Hepatocyte (in vitro differentiated cells): ENCODE measurements around the gene SSC5D. TPM values are rescaled to one million over a fixed set of nuclear protein-coding genes. Genes with fewer than 3 reads are reported as not detected.

Experiments
- DNase-seq: peaks from one replicate; pipeline ENCODE4 v3.0.0-alpha.2; 2016; ENCODE audit warnings: low spot score
- H2AFZ ChIP-seq: fragments of 200-600 bp; sonication (generic); 2 replicates; pipeline ENCODE4 v1.6.0; 2016; ENCODE audit warnings: antibody characterized with exemption, mild to moderate bottlenecking
- H3K27ac ChIP-seq: fragments of 200-600 bp; sonication (generic); 2 replicates; pipeline ENCODE4 v1.5.1; 2016; ENCODE audit warnings: mild to moderate bottlenecking
- H3K27me3 ChIP-seq: fragments of 200-600 bp; sonication (generic); 2 replicates; pipeline ENCODE4 v1.6.1; 2016
- H3K36me3 ChIP-seq: fragments of 200-600 bp; sonication (generic); replicated peaks from 2 replicates; pipeline ENCODE4 v1.5.1; 2016; ENCODE audit warnings: low read depth; ENCODE audit not compliant: insufficient read depth
- H3K4me1 ChIP-seq: fragments of 200-600 bp; sonication (generic); 2 replicates; pipeline ENCODE4 v1.5.1; 2016; ENCODE audit warnings: mild to moderate bottlenecking, moderate library complexity; ENCODE audit not compliant: insufficient read depth
- H3K4me2 ChIP-seq: fragments of 200-600 bp; sonication (generic); 2 replicates; pipeline ENCODE4 v1.6.0; 2016
- H3K4me3 ChIP-seq: fragments of 200-600 bp; sonication (generic); 2 replicates; pipeline ENCODE4 v1.5.1; 2016; ENCODE audit warnings: mild to moderate bottlenecking
- H3K79me2 ChIP-seq: fragments of 200-600 bp; sonication (generic); 2 replicates; pipeline ENCODE4 v1.6.0; 2017; ENCODE audit warnings: mild to moderate bottlenecking
- H3K9me2 ChIP-seq: fragments of 200-600 bp; sonication (generic); replicated peaks from 2 replicates; pipeline ENCODE4 v1.6.0; 2017; ENCODE audit warnings: mild to moderate bottlenecking; ENCODE audit not compliant: insufficient read depth
- H3K9me3 ChIP-seq: fragments of 200-600 bp; sonication (generic); 2 replicates; pipeline ENCODE4 v1.5.1; 2016; ENCODE audit warnings: low read depth, mild to moderate bottlenecking
- H4K20me1 ChIP-seq: fragments of 200-600 bp; sonication (generic); 2 replicates; pipeline ENCODE4 v1.6.0; 2016; ENCODE audit warnings: mild to moderate bottlenecking; ENCODE audit not compliant: insufficient read depth, poor library complexity, severe bottlenecking
- EZH2 ChIP-seq: fragments of 200-600 bp; sonication (generic); IDR thresholded peaks from 2 replicates; pipeline ENCODE4 v1.6.1; 2016; ENCODE audit warnings: antibody characterized with exemption, mild to moderate bottlenecking, borderline replicate concordance
- EZH2phosphoT487 ChIP-seq: fragments of 200-600 bp; sonication (generic); IDR thresholded peaks from one replicate; pipeline ENCODE4 v1.6.1; 2018; ENCODE audit warnings: antibody characterized with exemption, mild to moderate bottlenecking, low read depth, moderate library complexity; ENCODE audit not compliant: unreplicated experiment, severe bottlenecking
- WGBS: methylation state at CpG from one replicate; pipeline ENCODE4 v1.1.6; 2016; ENCODE audit warnings: low lambda C conversion rate; ENCODE audit errors: missing lambda C conversion rate; 5-methylcytosine and 5-hydroxymethylcytosine counted together
- polyA plus RNA-seq: library from polyadenylated mRNA; unstranded; fragments of >200 nt; fragmentation: Nextera tagmentation; extraction: Ambion mirVana; gene quantifications from 2 replicates; pipeline ENCODE4 v1.2.1, GENCODE V29; 2016
- total RNA-seq: library from RNA; depleted of rRNA; stranded (reverse); fragments of >200 nt; gene quantifications from 2 replicates; pipeline ENCODE4 v1.2.3, GENCODE V29; 2014
- TF ChIP-seq, protein P1 (sequence below): fragments of 200-600 bp; sonication (generic); IDR thresholded peaks from 2 replicates; pipeline ENCODE4 v1.5.1; 2016; ENCODE audit warnings: antibody characterized with exemption, mild to moderate bottlenecking; ENCODE audit not compliant: poor library complexity

SSC5D gene
- total and polyA plus RNA-seq, 2 experiments from 2014 or later, result 0.80 to 5.1 TPM

DNA sequence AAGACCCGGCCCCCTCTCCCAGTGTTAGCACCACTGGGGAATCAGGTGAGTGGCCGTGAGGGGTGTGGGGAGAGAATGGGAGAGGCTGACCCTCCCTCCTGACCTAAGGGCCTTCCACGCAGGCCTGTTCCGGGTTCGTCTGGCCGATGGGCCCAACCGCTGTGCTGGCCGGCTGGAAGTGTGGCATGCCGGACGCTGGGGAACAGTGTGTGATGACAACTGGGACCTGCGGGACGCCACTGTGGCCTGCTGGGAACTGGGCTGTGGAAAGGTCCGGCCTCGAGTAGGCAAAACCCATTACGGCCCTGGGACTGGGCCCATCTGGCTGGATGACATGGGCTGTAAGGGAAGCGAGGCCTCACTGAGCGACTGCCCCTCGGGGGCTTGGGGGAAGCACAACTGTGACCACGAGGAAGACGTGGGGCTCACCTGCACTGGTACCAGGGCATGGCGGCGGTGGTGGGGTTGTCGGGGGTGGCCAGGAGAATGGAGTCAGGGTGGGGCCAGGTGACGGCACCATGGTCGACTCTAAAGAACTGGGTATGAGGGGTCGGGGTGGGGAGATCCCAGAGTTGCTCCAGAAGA, 12.2 kb downstream of the SSC5D start:
- TF ChIP-seq, protein P1, sequence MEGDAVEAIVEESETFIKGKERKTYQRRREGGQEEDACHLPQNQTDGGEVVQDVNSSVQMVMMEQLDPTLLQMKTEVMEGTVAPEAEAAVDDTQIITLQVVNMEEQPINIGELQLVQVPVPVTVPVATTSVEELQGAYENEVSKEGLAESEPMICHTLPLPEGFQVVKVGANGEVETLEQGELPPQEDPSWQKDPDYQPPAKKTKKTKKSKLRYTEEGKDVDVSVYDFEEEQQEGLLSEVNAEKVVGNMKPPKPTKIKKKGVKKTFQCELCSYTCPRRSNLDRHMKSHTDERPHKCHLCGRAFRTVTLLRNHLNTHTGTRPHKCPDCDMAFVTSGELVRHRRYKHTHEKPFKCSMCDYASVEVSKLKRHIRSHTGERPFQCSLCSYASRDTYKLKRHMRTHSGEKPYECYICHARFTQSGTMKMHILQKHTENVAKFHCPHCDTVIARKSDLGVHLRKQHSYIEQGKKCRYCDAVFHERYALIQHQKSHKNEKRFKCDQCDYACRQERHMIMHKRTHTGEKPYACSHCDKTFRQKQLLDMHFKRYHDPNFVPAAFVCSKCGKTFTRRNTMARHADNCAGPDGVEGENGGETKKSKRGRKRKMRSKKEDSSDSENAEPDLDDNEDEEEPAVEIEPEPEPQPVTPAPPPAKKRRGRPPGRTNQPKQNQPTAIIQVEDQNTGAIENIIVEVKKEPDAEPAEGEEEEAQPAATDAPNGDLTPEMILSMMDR, result no peak
- TF ChIP-seq EZH2 (no peak), EZH2phosphoT487 (no peak)
- H4K20me1 ChIP-seq, result no peaks in the 10 kb centered on the region
- 96% methylated on average over 23 of the region's 26 CpGs for WGBS

DNA sequence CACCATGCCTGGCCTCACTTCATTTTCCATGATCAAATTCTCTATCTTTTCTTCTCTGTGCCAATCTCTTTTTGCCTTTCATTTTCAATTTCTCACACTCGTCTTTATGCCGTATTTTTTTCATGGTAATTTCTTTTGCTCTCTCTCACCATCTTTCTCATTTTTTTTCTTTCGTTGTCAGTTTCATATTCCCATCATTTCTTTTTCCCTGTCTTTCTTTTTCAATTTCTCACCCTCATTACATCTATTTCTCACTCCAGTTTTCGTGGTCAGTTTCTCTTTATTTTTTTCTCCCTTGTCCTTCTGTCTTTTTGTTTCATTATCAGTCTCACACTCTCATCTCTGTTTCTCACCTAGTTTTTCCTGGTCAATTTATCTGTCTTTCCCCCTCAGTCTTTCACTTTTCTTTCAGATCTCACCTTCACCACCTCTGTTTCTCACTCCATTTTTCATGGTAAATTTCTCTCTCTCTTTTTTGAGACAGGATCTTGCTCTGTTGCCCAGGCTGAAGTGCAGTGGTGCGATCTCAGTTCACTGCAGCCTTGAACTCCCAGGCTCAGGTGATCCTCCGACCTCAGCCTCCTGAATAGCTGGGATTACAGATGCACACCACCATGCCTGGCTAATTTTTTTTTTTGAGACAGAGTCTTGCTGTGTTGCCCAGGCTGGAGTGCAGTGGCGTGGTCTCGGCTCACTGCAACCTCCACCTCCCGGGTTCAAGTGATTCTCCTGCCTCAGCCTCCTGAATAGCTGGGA, 14.1 kb downstream of the SSC5D start:
- Histone ChIP-seq H3K27me3 (no peaks in the 10 kb centered on the region), H3K4me3 (no peak overlapping the region), H2AFZ (no peak overlapping the region), H3K36me3 (no peaks in the 10 kb centered on the region), H3K27ac (no peak overlapping the region), H3K9me3 (no peaks in the 10 kb centered on the region), H3K4me1 (no peaks in the 10 kb centered on the region), H3K9me2 (no peaks in the 10 kb centered on the region), H3K79me2 (no peaks in the 10 kb centered on the region), H4K20me1 (no peaks in the 10 kb centered on the region), H3K4me2 (no peak overlapping the region)
- WGBS, result 97% methylated on average over 9 of the region's 9 CpGs
- no peak for DNase-seq
- TF ChIP-seq EZH2 (no peak), EZH2phosphoT487 (no peak)
- TF ChIP-seq, protein P1, result no peak

More for the DNA sequence above, 12.2 kb downstream of the SSC5D start:
- Histone ChIP-seq H3K9me3 (no peaks in the 10 kb centered on the region), H3K4me3 (no peak overlapping the region), H3K4me1 (no peaks in the 10 kb centered on the region), H3K36me3 (no peaks in the 10 kb centered on the region), H3K9me2 (no peaks in the 10 kb centered on the region), H3K27me3 (no peaks in the 10 kb centered on the region), H3K79me2 (no peaks in the 10 kb centered on the region), H2AFZ (no peak overlapping the region), H3K27ac (no peak overlapping the region), H3K4me2 (no peak overlapping the region)
- DNase-seq, result no peak

DNA sequence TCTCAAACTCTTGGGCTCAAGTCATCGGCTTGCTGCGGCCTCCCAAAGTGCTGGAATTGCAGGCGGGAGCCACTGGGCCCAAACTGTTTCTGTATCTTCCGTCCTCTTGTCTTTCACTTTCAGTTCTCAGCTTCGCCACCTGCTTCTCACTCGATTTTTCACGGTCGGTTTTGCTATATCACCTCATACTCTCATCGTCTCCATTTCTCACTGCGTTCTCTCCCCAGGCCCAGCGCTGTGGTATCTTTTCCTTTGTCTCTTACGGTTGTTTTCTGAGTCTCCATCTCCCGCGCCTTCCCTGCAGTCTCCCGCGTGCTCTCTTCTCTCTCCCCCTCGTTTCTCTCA, 14.9 kb downstream of the SSC5D start:
- Histone ChIP-seq H3K9me3 (no peaks in the 10 kb centered on the region), H3K9me2 (no peaks in the 10 kb centered on the region), H3K4me1 (no peaks in the 10 kb centered on the region), H3K36me3 (no peaks in the 10 kb centered on the region), H3K79me2 (no peaks in the 10 kb centered on the region), H2AFZ (no peak overlapping the region), H3K4me3 (no peak overlapping the region), H4K20me1 (no peaks in the 10 kb centered on the region), H3K27me3 (no peaks in the 10 kb centered on the region), H3K4me2 (no peak overlapping the region), H3K27ac (no peak overlapping the region)
- WGBS, result 98% methylated on average over 11 of the region's 17 CpGs
- TF ChIP-seq EZH2phosphoT487 (no peak), EZH2 (no peak)
- TF ChIP-seq, protein P1, result no peak
- DNase-seq, result no peak
